Kidney tubule cell (primary cell): Measurements from ENCODE around the gene BANP.
"Not testable (repeated sequence)": the region's sequence is repeated elsewhere in the genome, so short reads cannot be mapped to it uniquely, and the experiment has no call there.

ENCODE experiments used
- DNase-seq: peaks from one replicate; pipeline ENCODE4 v3.0.0-alpha.2; 2018; ENCODE audit warnings: low spot score

Gene BANP

DNA sequence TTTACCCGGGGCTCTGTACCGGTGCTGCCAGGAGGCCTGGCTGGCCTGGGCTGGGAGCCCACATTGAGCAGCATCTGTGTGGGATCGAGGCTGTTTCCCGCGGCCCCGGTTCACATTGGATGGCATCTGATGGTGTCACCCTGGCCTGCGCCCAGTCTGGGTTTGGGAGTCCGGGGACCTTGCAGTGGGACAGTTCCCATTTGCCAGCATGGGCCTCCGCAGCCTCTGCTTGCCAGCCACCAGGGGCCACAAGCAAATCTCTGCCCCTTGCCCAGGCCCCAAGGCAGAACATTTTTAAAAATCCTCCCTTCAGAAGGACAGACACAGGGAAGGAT, 64.5 kb downstream of the BANP start:
- no peak for DNase-seq

DNA sequence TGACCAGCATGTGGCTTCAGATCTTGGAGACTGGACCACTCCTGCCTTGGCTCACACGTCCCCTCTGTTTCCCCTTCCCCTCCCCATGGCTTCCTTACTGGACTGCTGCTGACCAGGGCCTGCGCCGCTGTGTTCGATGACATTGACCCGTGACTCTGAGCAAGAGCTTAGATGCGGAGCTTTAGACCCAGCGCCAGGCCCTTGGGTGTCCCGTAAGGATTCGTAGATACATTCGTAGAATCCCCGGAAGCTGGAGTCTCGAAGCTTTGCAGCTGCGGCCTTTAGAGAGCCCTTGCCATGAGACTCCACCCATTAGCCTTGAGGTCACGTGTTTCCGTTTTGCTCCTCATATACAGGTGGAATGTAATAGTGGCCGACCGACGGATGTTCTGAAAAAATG, 65.2 kb downstream of the BANP start:
- not testable (repeated sequence) for DNase-seq

- no peak for DNase-seq
Measured at GRCh38 chr16:88016964-88017363, 65.7 kb downstream of the BANP start.

DNA sequence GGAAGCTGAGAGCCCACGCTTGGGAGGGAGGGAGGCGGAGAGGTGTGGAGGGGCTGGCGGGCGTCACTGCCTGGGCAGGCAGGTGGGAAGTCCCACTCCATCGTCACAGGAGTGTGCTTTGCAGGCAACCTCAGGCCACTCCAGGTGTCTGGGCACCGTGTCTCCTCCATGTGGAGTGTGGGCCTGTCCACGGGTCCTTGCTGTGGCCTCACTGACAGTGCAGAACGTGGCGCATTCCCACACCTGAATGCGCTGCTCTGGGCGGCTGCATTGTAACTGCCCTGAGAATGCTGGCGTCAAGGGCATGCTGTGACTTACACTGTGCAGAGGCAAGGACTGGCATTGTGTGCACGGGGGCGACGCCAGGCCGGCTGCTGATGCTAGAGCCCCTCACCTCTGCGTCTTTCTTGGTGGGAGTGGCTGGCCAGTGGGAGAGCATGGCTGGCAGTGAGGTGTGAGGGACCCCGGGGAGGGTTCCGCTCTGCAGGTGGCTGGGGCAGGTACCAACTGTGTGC, 66.4 kb downstream of the BANP start:
- DNase-seq = no peak

- not testable (repeated sequence) for DNase-seq
Measured at GRCh38 chr16:88018382-88018781, 67.1 kb downstream of the BANP start.

GRCh38 chr16:88019041-88019820, 68.0 kb downstream of the BANP start:
- DNase-seq = not testable (repeated sequence)

DNA sequence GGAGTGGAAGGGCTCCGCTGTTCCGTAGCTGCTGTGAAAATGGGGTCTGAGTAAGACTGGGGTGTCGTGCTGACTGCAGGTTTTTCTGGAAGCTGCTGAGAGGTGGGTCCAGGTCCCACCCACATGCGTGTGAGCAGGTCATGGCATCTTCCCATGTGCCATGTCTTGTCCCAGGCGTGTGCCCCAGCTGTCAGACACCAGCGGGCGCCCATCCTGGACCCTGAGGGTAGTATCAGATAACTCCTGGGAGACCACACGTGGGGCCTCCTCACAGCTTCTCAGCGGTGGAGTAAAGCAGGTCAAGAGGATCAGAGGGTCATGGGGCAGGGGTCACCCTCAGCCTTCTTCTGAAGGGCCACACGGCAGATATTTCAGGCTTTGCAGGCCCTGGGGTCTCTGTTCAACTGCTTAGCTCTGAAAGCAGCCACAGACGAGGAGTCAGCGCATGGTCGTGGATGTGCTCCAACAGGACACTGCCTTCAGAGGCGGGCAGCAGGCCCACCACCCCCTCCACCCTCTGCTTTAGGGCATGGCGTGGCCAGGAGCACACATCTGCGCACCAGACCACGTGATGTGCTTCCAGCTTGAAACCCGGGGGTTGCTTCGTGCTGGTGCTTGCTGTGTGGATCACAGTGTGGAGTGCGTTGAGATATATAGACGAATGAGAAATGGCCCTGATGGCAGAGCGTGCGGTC, 68.7 kb downstream of the BANP start:
- DNase-seq = no peak

GRCh38 chr16:88020516-88020885, 69.3 kb downstream of the BANP start:
- no peak for DNase-seq

DNA sequence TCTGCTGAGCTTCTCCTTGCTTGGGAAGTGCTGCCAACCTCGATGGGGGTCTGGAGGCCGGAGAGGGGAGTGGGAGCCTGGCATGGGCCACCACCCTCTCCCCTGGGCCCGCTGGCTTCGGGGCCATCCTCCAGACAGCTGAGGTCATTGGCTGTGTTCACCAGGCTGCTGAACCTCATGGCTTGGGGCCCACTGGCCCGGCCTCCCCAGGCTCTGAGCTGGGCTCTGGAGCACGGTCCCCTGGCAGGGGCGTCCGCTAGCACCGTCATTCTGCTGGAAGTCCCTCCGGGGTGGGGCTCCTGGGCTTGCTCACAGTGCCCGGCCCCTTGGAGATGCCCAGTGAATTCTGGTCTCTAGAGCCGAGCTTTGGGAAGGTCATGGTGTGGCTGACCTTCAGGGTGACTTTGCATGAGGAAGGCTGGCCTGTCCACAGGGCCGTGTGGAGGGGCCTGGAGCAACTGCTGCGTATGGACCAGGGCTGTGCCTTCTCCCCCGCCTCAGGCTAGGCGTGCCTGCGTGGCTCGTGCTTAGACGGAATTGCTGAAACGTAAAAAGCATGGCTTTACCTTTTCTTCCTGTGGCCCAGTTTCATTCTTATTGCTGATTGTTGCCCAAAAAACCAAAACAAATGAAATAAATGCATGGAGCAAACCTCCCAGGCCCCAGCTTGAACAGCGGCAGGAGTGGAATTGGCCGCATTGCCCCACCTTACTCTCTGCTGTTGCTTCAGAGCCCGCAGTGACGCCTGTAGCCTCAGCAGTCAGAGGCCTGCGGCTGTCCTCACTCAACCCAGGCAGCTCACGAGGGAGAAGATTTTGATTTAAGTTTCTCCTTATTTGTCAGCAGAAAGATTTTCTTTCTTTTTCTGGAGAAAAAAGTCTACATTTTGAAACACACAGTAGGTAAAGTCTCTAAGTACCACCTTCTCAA, 70.1 kb downstream of the BANP start:
- not testable (repeated sequence) for DNase-seq

GRCh38 chr16:88022076-88023042, 71.1 kb downstream of the BANP start:
- DNase-seq = no peak

DNA sequence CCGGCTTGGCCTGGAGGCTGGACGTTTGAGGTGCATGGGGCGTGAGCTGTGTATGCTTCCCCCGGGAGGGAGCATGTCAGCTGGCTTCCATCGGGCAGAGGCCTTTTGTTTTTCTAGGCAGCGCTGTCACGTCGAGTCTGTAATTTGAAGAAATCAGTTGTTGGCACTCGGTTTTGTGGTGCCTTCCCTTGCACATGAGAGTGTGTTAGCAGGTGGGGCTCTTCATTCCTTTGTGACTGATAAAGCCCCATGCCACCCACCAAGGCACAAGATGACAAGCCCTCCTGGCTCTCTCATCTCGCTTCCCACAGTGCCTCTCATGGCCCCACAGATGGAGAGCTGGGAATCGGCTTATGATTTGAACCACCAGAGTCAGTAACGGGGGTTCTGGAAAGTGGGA, 72.1 kb downstream of the BANP start:
- no peak for DNase-seq

DNA sequence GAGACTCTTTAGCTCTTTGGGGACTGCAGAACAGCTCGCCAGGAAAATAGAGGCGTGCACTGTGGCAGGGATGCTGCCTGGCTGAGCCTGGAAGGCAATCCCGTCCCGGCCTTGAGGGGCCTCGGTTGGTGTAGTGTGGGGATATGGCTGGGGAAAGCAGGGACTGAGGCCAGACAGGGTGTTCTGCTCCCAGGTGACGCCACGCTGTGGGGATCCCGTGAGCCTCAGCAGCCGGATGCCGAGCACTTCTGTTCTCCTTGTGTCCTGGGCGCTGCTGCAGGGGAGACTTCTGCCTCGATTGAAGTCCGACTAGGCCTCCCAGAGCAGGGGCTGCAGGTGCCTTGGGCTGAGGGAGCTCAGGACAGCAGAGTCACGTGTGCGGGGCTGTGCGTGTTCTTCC, 72.6 kb downstream of the BANP start:
- DNase-seq = no peak

DNA sequence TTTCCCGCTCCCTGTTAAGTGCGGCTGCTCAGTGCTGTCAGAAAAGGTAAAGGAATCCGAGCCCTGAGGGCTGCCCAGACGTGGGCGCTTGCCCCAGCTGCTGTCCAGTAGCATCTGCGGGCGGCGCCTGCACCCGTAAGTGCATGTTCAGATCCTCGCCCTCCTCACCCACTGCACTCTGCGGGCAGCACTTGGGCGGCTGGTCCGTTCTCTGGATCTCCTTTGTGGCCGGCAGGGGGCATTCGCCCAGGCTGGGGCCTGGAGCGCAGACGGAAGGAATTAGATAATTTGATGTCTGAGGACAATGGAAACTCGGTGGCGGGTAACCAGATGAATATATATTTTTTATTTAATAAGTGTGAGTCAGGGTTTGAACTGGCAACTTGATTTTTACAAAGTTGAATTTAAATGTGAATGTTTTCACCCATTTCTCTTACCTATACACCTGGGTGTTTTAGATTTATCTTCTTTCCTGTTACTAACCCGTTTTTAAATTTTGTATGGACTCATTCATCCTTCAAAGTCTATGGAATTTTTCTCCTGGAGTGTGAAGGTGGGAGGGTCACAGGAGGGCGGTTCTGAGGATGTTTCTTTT, 73.4 kb downstream of the BANP start:
- peak; percentile 8 for DNase-seq

DNA sequence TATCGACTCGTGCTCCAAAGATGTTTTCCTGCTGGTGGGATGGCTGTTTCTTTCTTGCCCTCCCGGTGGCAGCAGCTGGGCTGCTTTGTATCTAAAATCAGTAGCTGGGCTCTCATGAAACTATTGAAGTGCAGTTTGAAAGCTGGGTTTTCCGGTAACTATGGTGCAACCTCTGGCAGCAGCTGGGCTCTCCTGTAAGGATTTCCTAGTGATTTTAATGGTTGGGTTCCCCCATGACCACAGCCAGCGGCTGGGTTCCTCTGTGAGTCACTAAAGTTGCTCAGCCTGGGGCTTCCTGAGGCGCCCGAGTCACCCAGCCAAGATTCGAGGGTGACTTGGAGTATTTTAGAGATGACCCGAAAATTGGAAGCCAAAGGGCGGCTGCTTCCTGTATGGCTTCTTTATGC, 73.9 kb downstream of the BANP start:
- DNase-seq = peak; percentile 66

DNA sequence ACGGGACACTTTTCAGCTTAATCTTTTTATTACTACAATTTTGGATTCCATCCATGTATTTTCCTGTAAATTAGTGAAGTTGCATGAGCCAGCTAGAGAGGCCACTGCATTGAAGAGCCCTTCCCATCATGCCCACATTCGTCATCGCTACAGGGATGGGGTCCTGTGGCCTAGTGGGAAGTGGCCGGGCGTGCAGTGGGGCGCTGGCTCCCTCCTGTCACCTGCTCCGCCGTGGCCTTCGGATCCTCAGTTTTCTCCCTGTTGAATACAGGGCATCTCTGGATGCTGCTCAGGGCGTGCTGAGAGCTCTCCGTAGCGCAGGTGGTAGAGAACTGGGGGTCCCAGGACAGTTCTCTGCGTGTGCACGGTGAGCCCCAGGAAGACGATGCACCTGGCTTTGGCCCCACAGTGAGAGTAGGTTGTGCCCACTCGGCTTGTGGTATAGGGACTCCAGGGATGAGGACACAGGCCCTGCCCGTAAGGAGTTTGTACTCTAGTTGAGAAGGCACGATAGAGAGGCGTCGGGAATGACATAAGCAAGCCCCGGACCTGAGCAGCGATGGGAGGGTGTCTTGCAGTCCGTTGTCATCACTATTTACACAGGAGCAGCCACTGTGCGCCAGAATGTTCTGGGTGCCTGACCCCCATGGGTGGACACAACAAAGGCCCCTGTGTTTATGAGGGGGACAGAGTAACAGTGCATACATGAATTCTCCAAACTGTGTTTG, 74.8 kb downstream of the BANP start:
- DNase-seq = not testable (repeated sequence)

- no peak for DNase-seq
Measured at GRCh38 chr16:88026964-88027938, 76.0 kb downstream of the BANP start.

- not testable (repeated sequence) for DNase-seq
Measured at GRCh38 chr16:88028177-88028930, 77.1 kb downstream of the BANP start.

DNA sequence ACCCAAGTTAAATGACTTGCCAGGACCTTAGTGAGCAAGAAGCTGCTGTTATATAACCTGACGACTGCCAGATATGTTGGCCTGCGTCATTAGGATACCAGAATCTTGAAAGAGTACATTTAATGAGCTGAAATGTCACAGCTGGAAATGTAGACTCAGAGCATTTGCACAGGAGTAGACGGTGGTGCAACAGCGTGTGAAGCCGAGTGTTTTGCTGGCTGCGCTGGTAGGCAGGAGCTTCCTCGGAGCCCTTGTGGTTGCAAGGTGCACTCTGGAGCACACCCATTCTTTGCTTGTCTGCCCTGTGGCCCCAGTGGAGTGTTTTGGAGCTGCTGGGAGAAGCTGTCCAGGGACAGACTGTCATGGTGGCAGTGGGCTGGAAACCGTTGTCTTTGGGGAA, 79.3 kb downstream of the BANP start:
- no peak for DNase-seq
